ENCODE results near the gene F13B.
"Not testable (repeated sequence)": the region's sequence is repeated elsewhere in the genome, so short reads cannot be mapped to it uniquely, and the experiment has no call there.

Gene F13B

GRCh38 chr1:197042676-197043341 lies 24.3 kb downstream of the F13B start:
- DNase-seq (ENCODE audit: low spot score), result no peak

GRCh38 chr1:197041486-197042353 lies 25.3 kb downstream of the F13B start:
- DNase-seq (ENCODE audit: low spot score), result no peak

GRCh38 chr1:197036861-197037260 lies 30.2 kb downstream of the F13B start:
- no peak for DNase-seq (ENCODE audit: low spot score)

GRCh38 chr1:197034631-197035339 lies 32.3 kb downstream of the F13B start:
- not testable (repeated sequence) for DNase-seq (ENCODE audit: low spot score)

- no peak for DNase-seq (ENCODE audit: low spot score)
Observed at GRCh38 chr1:197029749-197030148, 37.3 kb downstream of the F13B start.

- DNase-seq (ENCODE audit: low spot score), result no peak
Observed at GRCh38 chr1:197027359-197027758, 39.7 kb downstream of the F13B start.

- no peak for DNase-seq (ENCODE audit: low spot score)
Observed at GRCh38 chr1:197024460-197024859, 42.6 kb downstream of the F13B start.

GRCh38 chr1:197021716-197022115 lies 45.3 kb downstream of the F13B start:
- DNase-seq (ENCODE audit: low spot score), result no peak

GRCh38 chr1:197017558-197018146 lies 49.4 kb downstream of the F13B start:
- DNase-seq (ENCODE audit: low spot score), result no peak

GRCh38 chr1:197016751-197017150 lies 50.3 kb downstream of the F13B start:
- DNase-seq (ENCODE audit: low spot score), result no peak

GRCh38 chr1:197013234-197013633 lies 53.8 kb downstream of the F13B start:
- no peak for DNase-seq (ENCODE audit: low spot score)

- DNase-seq (ENCODE audit: low spot score), result no peak
Observed at GRCh38 chr1:197011614-197012013, 55.4 kb downstream of the F13B start.

- no peak for DNase-seq (ENCODE audit: low spot score)
Observed at GRCh38 chr1:197008861-197009260, 58.2 kb downstream of the F13B start.

- DNase-seq (ENCODE audit: low spot score), result no peak
Observed at GRCh38 chr1:197003132-197003531, 63.9 kb downstream of the F13B start.

- DNase-seq (ENCODE audit: low spot score), result no peak
Observed at GRCh38 chr1:197001828-197002227, 65.2 kb downstream of the F13B start.

GRCh38 chr1:196997423-196997822 lies 69.6 kb downstream of the F13B start:
- no peak for DNase-seq (ENCODE audit: low spot score)

GRCh38 chr1:196993916-196994315 lies 73.1 kb downstream of the F13B start:
- DNase-seq (ENCODE audit: low spot score), result no peak

- not testable (repeated sequence) for DNase-seq (ENCODE audit: low spot score)
Observed at GRCh38 chr1:196991919-196992651, 75.0 kb downstream of the F13B start.
